ENCODE measurements around the gene CARD16. TPM values are rescaled to one million over a fixed set of nuclear protein-coding genes. Genes with fewer than 3 reads are reported as not detected.

CARD16 gene
- total RNA-seq, 1 experiment from 2014 or later: not detected

GRCh38 chr11:105071089-105071732, 26.1 kb upstream of the CARD16 start:
- H3K79me1 ChIP-seq (ENCODE audit: insufficient read depth, low read depth, low read length, poor library complexity, severe bottlenecking): no peaks in the 10 kb centered on the region
- H3K27ac ChIP-seq (ENCODE audit: insufficient read length, low read depth, low read length): no peak overlapping the region
- H4K5ac ChIP-seq (ENCODE audit: insufficient read length, low read depth, low read length): no peak overlapping the region
- no peak overlapping the region for H2BK15ac ChIP-seq (ENCODE audit: low read depth, low read length)
- TF ChIP-seq CTCF (conservative IDR thresholded peaks at IDR 0.05): no peak
- no peak overlapping the region for H3K9ac ChIP-seq (ENCODE audit: extremely low read depth, insufficient read length, low read length)
- H4K20me1 ChIP-seq (ENCODE audit: control insufficient read depth, insufficient read depth, insufficient read length): no peaks in the 10 kb centered on the region
- Mint-ChIP-seq H3K36me3 (ENCODE audit: insufficient read depth in 1 of 3, low read depth in 3 of 3) (no peaks in the 10 kb centered on the region), H3K9me3 (no peaks in the 10 kb centered on the region), H3K4me1 (peaks cover 0 to 7% of the 10 kb centered on the region in 2 experiments; a peak in 2 of 4 replicates), H3K4me3 (no peak overlapping the region), H3K27me3 (ENCODE audit: low read depth) (no peaks in the 10 kb centered on the region), H3K27ac (no peak overlapping the region)
- H3K23me2 ChIP-seq (ENCODE audit: insufficient read length, low read depth, low read length, poor library complexity, severe bottlenecking): no peaks in the 10 kb centered on the region
- H2BK20ac ChIP-seq (ENCODE audit: low read depth, low read length, poor library complexity, severe bottlenecking): no peak overlapping the region
- H3K4me2 ChIP-seq (ENCODE audit: insufficient read depth, insufficient read length, low read length): no peak overlapping the region
- H3K27me3 ChIP-seq (ENCODE audit: insufficient read depth, low read length): no peaks in the 10 kb centered on the region
- no peaks in the 10 kb centered on the region for H3K9me3 ChIP-seq (ENCODE audit: control insufficient read depth, low read depth, low read length)
- no peak overlapping the region for H2BK12ac ChIP-seq (ENCODE audit: insufficient read length, low read depth, low read length)
- no peaks in the 10 kb centered on the region for H3K79me2 ChIP-seq (ENCODE audit: insufficient read depth, low read length)
- no peak overlapping the region for H3K56ac ChIP-seq (ENCODE audit: insufficient read length, low read depth, low read length)
- no CpG with 5 or more reads among the region's 4 CpGs for WGBS (ENCODE audit: extremely low coverage, insufficient read length, low lambda C conversion rate)
- H3K23ac ChIP-seq (ENCODE audit: insufficient read length, low read depth, low read length): no peak overlapping the region
- no peak overlapping the region for H2AFZ ChIP-seq (ENCODE audit: low read length)
- no peak overlapping the region for H2BK5ac ChIP-seq (ENCODE audit: insufficient read length, low read length)
- H3K18ac ChIP-seq (ENCODE audit: insufficient read length, low read depth, low read length): no peak overlapping the region
- no peak overlapping the region for H2BK120ac ChIP-seq (ENCODE audit: low read depth, low read length, poor library complexity, severe bottlenecking)
- H3K4me1 ChIP-seq (ENCODE audit: insufficient read depth, low read length): no peaks in the 10 kb centered on the region
- no peak overlapping the region for H3T11ph ChIP-seq (ENCODE audit: low read length)
- no peak for DNase-seq
- no peak overlapping the region for H4K8ac ChIP-seq (replicated peaks; ENCODE audit: insufficient read length, low read depth, low read length)
- H3K4ac ChIP-seq (ENCODE audit: low read depth, low read length): no peak overlapping the region
- no peak overlapping the region for H2AK5ac ChIP-seq (ENCODE audit: insufficient read length, low read length)
- H3K14ac ChIP-seq (ENCODE audit: insufficient read depth, low read length): no peak overlapping the region
- H4K91ac ChIP-seq (ENCODE audit: insufficient read length, low read depth, low read length): no peak overlapping the region

Data from H9 (cell line).